Common myeloid progenitor, CD34-positive (primary cell): Measurements from ENCODE around the gene CFAP54.

Experiments
- CTCF ChIA-PET: fragments of 350-600 bp; sonication (Branson Sonifier 250); formaldehyde crosslinking; loops from one replicate; lab custom pipeline; 2021; ENCODE audit warnings: antibody characterized with exemption; lab: Charles Lee
- POLR2A ChIA-PET: fragments of 350-600 bp; sonication (Branson Sonifier 250); formaldehyde crosslinking; loops from one replicate; lab custom pipeline; 2021; ENCODE audit warnings: antibody characterized with exemption; lab: Charles Lee
- DNase-seq, 3 donors: peaks; one replicate each; pipeline versions ENCODE4 v3.0.0 to v3.0.0-alpha.2; 2013
- H3K27ac ChIP-seq, 2 experiments: 1 replicate in 1 of 2; 2 replicates in 1 of 2; pipeline ENCODE4 v1.7.0; 2013; ENCODE audit warnings: inconsistent platforms in 2 of 2, low read length in 2 of 2, mild to moderate bottlenecking in 2 of 2, low read depth in 1 of 2, moderate library complexity in 1 of 2; ENCODE audit not compliant: severe bottlenecking in 2 of 2, insufficient read depth in 1 of 2, poor library complexity in 1 of 2
- H3K27me3 ChIP-seq, 5 experiments: replicated peaks in 2 of 5; 1 replicate in 3 of 5; 2 replicates in 2 of 5; pipeline versions ENCODE4 v1.6.1 to v1.7.0; 2013; ENCODE audit warnings: low read length in 4 of 5, mild to moderate bottlenecking in 2 of 5, moderate library complexity in 2 of 5, inconsistent platforms in 1 of 5; ENCODE audit not compliant: insufficient read depth in 5 of 5, control insufficient read depth in 4 of 5
- H3K36me3 ChIP-seq, 4 experiments: 1 replicate in 2 of 4; 2 replicates in 2 of 4; pipeline versions ENCODE4 v1.6.1 to v1.7.0; 2013; ENCODE audit warnings: low read length in 3 of 4, control low read depth in 1 of 4, mild to moderate bottlenecking in 1 of 4; ENCODE audit not compliant: control insufficient read depth in 4 of 4, insufficient read depth in 4 of 4
- H3K4me1 ChIP-seq, 4 experiments: 1 replicate in 3 of 4; 2 replicates in 1 of 4; pipeline versions ENCODE4 v1.6.1 to v1.7.1; 2013; ENCODE audit warnings: low read length in 3 of 4, mild to moderate bottlenecking in 3 of 4, control low read depth in 1 of 4, inconsistent platforms in 1 of 4, moderate library complexity in 1 of 4; ENCODE audit not compliant: control insufficient read depth in 4 of 4, insufficient read depth in 4 of 4; ENCODE audit errors: control extremely low read depth in 1 of 4
- H3K4me3 ChIP-seq, 7 experiments: 1 replicate in 4 of 7; 2 replicates in 3 of 7; pipeline versions ENCODE4 v1.5.1 to v1.7.0; 2013; ENCODE audit warnings: mild to moderate bottlenecking in 7 of 7, low read length in 6 of 7, moderate library complexity in 6 of 7, inconsistent platforms in 2 of 7, low read depth in 2 of 7, control low read depth in 1 of 7; ENCODE audit not compliant: insufficient read depth in 4 of 7, control insufficient read depth in 1 of 7; ENCODE audit errors: extremely low read depth in 1 of 7
- H3K9me3 ChIP-seq, 5 experiments: 1 replicate in 4 of 5; 2 replicates in 1 of 5; pipeline versions ENCODE4 v1.6.1 to v1.7.1; 2013; ENCODE audit warnings: low read length in 4 of 5, mild to moderate bottlenecking in 2 of 5, inconsistent platforms in 1 of 5, low read depth in 1 of 5, moderate library complexity in 1 of 5; ENCODE audit not compliant: control insufficient read depth in 4 of 5, insufficient read depth in 2 of 5; ENCODE audit errors: control extremely low read depth in 1 of 5
- WGBS: methylation state at CpG from one replicate; pipeline ENCODE4 v1.1.5; 2013; ENCODE audit not compliant: insufficient coverage; 5-methylcytosine and 5-hydroxymethylcytosine counted together

The CFAP54 gene

DNA sequence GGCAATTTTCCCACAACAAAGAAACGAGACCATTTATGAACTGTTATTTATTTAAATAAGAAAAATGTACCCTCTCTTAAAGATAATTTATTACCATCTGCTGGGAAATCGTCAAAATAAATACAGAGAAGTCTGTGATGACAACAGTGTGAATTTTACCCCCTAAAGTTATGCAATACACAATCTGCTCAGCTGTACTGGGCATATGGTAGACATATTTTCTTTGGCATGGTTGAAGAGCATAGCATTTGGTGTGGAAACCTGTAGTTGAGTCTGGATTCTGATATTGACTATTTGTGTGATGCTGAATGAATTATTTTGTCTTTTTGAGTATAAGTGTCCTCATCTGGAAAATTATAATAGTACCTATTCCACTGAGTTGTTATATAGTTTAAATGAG lies 60.0 kb downstream of the CFAP54 start:
- no peak overlapping the region for H3K4me3 ChIP-seq
- no peaks in the 10 kb centered on the region for H3K27me3 ChIP-seq
- H3K27ac ChIP-seq, result no peak overlapping the region
- no peaks in the 10 kb centered on the region for H3K9me3 ChIP-seq
- POLR2A ChIA-PET, result no interaction called here
- DNase-seq, result no peak
- WGBS, result no CpG with 5 or more reads among the region's 2 CpGs
- no peaks in the 10 kb centered on the region for H3K36me3 ChIP-seq
- CTCF ChIA-PET, result no interaction called here
- H3K4me1 ChIP-seq, result no peaks in the 10 kb centered on the region

DNA sequence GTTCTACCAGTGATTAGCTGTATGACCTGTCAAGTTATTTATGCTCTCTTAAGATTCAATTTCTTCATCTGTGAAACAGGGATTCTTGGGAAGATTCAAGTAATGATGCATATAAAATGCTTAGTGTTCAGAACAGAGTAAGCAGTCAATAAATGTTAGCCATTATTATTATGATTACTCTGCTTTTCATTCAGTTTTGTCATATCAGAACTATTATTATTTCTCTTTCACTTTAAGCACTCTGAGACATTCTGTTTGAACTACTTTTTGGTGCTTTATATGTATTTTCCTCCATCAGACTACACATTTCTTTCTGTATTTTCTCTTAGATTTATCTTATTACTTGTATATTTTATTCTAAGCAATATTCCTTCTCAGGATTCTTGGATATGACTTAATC lies 81.2 kb downstream of the CFAP54 start:
- Histone ChIP-seq H3K27me3 (no peaks in the 10 kb centered on the region), H3K9me3 (peaks cover 0 to 1% (median 0%) of the 10 kb centered on the region in 5 experiments), H3K4me3 (no peak overlapping the region), H3K27ac (no peak overlapping the region), H3K4me1 (no peaks in the 10 kb centered on the region), H3K36me3 (no peaks in the 10 kb centered on the region)
- DNase-seq, result no peak
- ChIA-PET CTCF (no interaction called here), POLR2A (no interaction called here)

DNA sequence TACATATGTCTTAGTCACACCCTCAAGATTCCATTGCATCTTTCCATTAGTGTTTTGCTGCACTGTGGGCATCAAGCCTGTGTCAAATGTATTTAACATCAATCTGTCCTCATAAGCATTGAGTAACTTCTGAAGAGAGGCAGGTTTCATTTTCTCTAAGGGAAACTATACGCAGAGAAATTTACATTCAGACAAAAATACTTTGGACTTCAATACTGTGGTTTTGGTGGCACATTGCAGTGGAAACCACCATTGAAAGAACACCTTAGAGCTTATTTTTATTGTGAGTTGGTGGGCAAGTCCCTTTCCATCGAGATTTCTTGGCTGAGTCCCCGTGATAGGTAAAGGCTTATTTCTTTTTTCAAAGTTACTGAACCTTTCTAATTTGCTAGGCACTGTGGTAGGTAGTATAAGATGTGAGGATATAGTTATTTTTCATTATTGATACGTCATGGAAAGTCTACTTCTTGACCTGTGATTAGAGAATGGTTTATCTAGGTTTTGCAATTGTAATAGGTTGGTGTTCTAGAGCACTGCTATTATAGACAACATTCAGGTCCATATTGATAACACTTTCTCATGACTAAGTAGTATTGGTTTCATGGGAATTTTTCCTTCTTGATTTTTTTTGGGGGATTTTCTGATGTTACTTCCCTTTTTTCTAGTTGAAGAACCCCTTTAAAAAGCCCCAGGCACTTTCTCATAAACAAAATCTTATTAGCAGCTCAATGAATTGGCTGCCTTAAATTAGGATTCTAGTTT lies 81.9 kb downstream of the CFAP54 start:
- Histone ChIP-seq H3K27ac (no peak overlapping the region), H3K36me3 (no peaks in the 10 kb centered on the region), H3K27me3 (no peaks in the 10 kb centered on the region), H3K9me3 (no peaks in the 10 kb centered on the region), H3K4me1 (no peaks in the 10 kb centered on the region), H3K4me3 (no peak overlapping the region)
- peak in 1 of 3 donors; percentile 7 for DNase-seq
- whole genome bisulfite sequencing, result 94% methylated on average over 3 of the region's 4 CpGs
- ChIA-PET POLR2A (no interaction called here), CTCF (no interaction called here)

DNA sequence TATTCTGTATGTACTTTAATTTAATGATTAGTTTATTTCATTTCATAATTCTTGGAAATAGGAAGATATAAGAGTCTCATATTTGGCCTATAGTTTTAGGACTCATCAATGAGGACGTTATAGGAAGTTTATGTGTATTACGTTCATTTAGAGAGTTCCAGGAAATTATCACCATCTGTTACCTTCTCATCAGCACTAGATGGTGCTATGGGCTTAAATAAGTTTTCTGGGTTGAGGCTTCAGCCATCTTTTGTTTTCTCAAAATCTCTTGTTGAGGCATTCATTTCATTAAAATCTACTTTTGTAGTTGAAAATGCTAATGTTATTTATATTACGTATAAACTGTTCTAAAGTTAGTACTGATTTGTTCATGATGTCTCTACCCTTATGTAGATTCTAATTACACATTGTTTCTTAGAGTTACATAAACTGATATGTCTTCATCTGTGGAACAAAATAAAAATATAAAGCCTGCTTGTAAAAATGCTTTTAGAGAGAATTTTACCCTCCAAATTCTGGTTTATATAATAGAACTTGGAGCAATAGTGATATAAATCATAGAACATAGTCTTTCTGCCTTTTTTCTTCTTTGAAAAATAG lies 89.2 kb downstream of the CFAP54 start:
- WGBS, result no CpG with 5 or more reads among the region's 3 CpGs

DNA sequence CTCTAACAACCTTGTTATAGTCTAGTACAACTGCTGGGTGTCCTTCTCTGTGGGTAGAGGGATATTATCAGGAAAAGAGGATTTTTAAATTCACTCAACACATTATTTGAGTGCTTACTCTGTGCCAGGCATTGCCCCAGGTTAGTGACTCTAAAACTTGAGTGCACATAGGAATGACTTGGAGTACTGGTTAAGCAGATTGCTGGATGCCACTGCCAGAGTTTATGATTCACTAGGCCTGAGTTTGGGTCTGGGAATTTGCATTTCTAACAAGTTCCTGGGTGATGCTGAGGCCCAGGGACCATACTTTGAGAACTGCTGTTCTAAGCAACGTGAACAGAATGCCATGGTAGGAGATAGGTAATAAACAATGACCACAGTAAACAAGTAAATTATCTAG lies 96.6 kb downstream of the CFAP54 start:
- DNase-seq, result no peak
- no peaks in the 10 kb centered on the region for H3K9me3 ChIP-seq
- no peaks in the 10 kb centered on the region for H3K27me3 ChIP-seq
- ChIA-PET POLR2A (interaction anchor here (0.6 kb wide), 1 partner anchor 273 kb away, joined by 3 read pairs; no protein-coding TSS in a partner anchor), CTCF (interaction anchor here (1.6 kb wide), 1 partner anchor 21 kb away, joined by 3 read pairs; no protein-coding TSS in a partner anchor)
- H3K4me3 ChIP-seq, result no peak overlapping the region
- H3K36me3 ChIP-seq, result no peaks in the 10 kb centered on the region
- no peaks in the 10 kb centered on the region for H3K4me1 ChIP-seq
- H3K27ac ChIP-seq, result no peak overlapping the region
- WGBS, result no CpG with 5 or more reads among the region's 1 CpG

More for the DNA sequence above, 89.2 kb downstream of the CFAP54 start:
- Histone ChIP-seq H3K27ac (no peak overlapping the region), H3K4me1 (no peaks in the 10 kb centered on the region), H3K9me3 (no peaks in the 10 kb centered on the region), H3K4me3 (peak overlapping the region in 1 of 7 experiments; percentile 29), H3K36me3 (no peaks in the 10 kb centered on the region), H3K27me3 (no peaks in the 10 kb centered on the region)
- ChIA-PET POLR2A (no interaction called here), CTCF (interaction anchor here (0.7 to 1.4 kb wide), 10 partner anchors 12 to 828 kb away, joined by 3 to 6 read pairs (median 3); no protein-coding TSS in a partner anchor)
- peak; percentile 58 to 75 (median 75) for DNase-seq

DNA sequence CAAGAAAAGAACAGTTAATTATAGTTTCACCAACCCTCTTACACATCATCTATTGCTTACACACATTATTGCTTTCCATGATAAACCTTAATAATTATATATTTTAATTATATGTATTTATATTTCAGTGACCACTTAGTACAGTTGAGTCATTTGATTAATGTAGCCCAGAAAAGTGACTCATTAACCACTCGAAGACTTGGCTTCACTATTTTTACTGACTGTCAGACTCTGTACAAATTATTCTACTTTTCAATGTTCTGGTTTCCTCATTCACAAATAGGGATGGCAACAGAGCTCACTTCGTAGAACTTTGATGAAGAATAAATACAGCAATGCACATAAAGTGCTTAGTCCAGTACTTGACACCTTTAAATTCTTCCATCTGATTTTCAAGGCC lies 98.3 kb downstream of the CFAP54 start:
- 90% methylated on average over 2 of the region's 2 CpGs for WGBS

DNA sequence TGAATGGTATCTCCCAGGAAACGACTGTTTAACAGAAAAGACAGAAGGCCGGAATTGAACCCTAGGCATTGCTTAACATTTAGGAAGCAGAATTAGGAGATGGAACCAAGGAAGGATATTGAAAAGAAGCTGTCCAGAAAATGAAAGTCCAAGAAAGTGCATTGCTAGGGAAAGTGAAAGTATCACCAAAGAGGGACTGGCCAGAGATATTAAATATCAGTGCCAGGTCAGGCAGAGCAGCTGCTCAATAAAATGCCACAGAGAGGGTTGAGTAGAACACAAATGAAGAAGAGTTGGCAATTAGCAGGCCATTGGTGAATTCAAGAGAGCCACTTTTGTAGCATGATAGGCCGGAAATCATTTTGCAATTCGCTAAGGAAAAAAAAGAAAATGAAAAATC lies 101.6 kb downstream of the CFAP54 start:
- DNase-seq, result no peak
- Histone ChIP-seq H3K9me3 (no peaks in the 10 kb centered on the region), H3K27ac (no peak overlapping the region), H3K4me1 (no peaks in the 10 kb centered on the region), H3K27me3 (no peaks in the 10 kb centered on the region), H3K4me3 (no peak overlapping the region), H3K36me3 (no peaks in the 10 kb centered on the region)
- ChIA-PET POLR2A (no interaction called here), CTCF (no interaction called here)
- WGBS, result 89% methylated on average over 2 of the region's 4 CpGs

More for the DNA sequence above, 98.3 kb downstream of the CFAP54 start:
- ChIA-PET POLR2A (no interaction called here), CTCF (no interaction called here)
- Histone ChIP-seq H3K4me1 (no peaks in the 10 kb centered on the region), H3K27ac (no peak overlapping the region), H3K27me3 (no peaks in the 10 kb centered on the region), H3K36me3 (no peaks in the 10 kb centered on the region), H3K9me3 (no peaks in the 10 kb centered on the region), H3K4me3 (no peak overlapping the region)
- no peak for DNase-seq
